ENCODE measurements around the gene AMN1. TPM values are rescaled to one million over a fixed set of nuclear protein-coding genes. Genes with fewer than 3 reads are reported as not detected.

AMN1 gene
- total RNA-seq, 1 experiment from 2014 or later = 9.6 TPM

GRCh38 chr12:31737763-31738162 is 8.9 kb upstream of the AMN1 start:
- no peak overlapping the region for H3K23ac ChIP-seq (ENCODE audit: insufficient read length, low read depth, low read length)
- no peak overlapping the region for H2BK5ac ChIP-seq (ENCODE audit: insufficient read length, low read length)
- no CpG with 5 or more reads among the region's 2 CpGs for WGBS (ENCODE audit: extremely low coverage, insufficient read length, low lambda C conversion rate)
- H3T11ph ChIP-seq (ENCODE audit: low read length) = no peak overlapping the region
- H2BK120ac ChIP-seq (ENCODE audit: low read depth, low read length, poor library complexity, severe bottlenecking) = no peak overlapping the region
- no peak; the same call in 2 of the 3 replicates for TF ChIP-seq CTCF (conservative IDR thresholded peaks at IDR 0.05)
- no peak overlapping the region for H3K4ac ChIP-seq (ENCODE audit: low read depth, low read length)
- Mint-ChIP-seq H3K4me1 (peaks cover 22 to 25% of the 10 kb centered on the region in 2 experiments), H3K36me3 (ENCODE audit: insufficient read depth in 1 of 3, low read depth in 3 of 3) (no peaks in the 10 kb centered on the region), H3K9me3 (no peaks in the 10 kb centered on the region; a peak in 2 of 5 replicates), H3K27ac (no peak overlapping the region), H3K4me3 (no peak overlapping the region), H3K27me3 (ENCODE audit: low read depth) (peaks cover 2% of the 10 kb centered on the region; the same call in 1 of the 2 replicates)
- no peak overlapping the region for H2AK5ac ChIP-seq (ENCODE audit: insufficient read length, low read length)
- H3K79me2 ChIP-seq (ENCODE audit: insufficient read depth, low read length) = no peaks in the 10 kb centered on the region
- H4K8ac ChIP-seq (replicated peaks; ENCODE audit: insufficient read length, low read depth, low read length) = no peak overlapping the region
- no peak for DNase-seq
- H3K9ac ChIP-seq (ENCODE audit: extremely low read depth, insufficient read length, low read length) = no peak overlapping the region
- no peak overlapping the region for H2BK12ac ChIP-seq (ENCODE audit: insufficient read length, low read depth, low read length)
- no peak overlapping the region for H3K27ac ChIP-seq (ENCODE audit: insufficient read length, low read depth, low read length)
- no peak overlapping the region for H2BK20ac ChIP-seq (ENCODE audit: low read depth, low read length, poor library complexity, severe bottlenecking)
- no peak overlapping the region for H3K56ac ChIP-seq (ENCODE audit: insufficient read length, low read depth, low read length)
- H3K4me1 ChIP-seq (ENCODE audit: insufficient read depth, low read length) = peaks cover 2% of the 10 kb centered on the region; the same call in 1 of the 2 replicates
- H4K5ac ChIP-seq (ENCODE audit: insufficient read length, low read depth, low read length) = no peak overlapping the region
- no peak overlapping the region for H3K14ac ChIP-seq (ENCODE audit: insufficient read depth, low read length)
- H3K18ac ChIP-seq (ENCODE audit: insufficient read length, low read depth, low read length) = no peak overlapping the region
- H2AFZ ChIP-seq (ENCODE audit: low read length) = no peak overlapping the region
- no peaks in the 10 kb centered on the region for H3K23me2 ChIP-seq (ENCODE audit: insufficient read length, low read depth, low read length, poor library complexity, severe bottlenecking)
- no peaks in the 10 kb centered on the region for H4K20me1 ChIP-seq (ENCODE audit: control insufficient read depth, insufficient read depth, insufficient read length)
- H3K9me3 ChIP-seq (ENCODE audit: control insufficient read depth, low read depth, low read length) = no peaks in the 10 kb centered on the region
- no peaks in the 10 kb centered on the region for H3K79me1 ChIP-seq (ENCODE audit: insufficient read depth, low read depth, low read length, poor library complexity, severe bottlenecking)
- H2BK15ac ChIP-seq (ENCODE audit: low read depth, low read length) = no peak overlapping the region
- no peak overlapping the region for H3K4me2 ChIP-seq (ENCODE audit: insufficient read depth, insufficient read length, low read length)
- no peak overlapping the region for H4K91ac ChIP-seq (ENCODE audit: insufficient read length, low read depth, low read length)
- H3K27me3 ChIP-seq (ENCODE audit: insufficient read depth, low read length) = no peaks in the 10 kb centered on the region

All from H9 (cell line).